Osteocyte (in vitro differentiated cells): Measurements from ENCODE around the gene UBXN10. TPM values are rescaled to one million over a fixed set of nuclear protein-coding genes. Genes with fewer than 3 reads are reported as not detected.

ENCODE experiments used
- DNase-seq: peaks from one replicate; pipeline ENCODE4 v3.0.0; 2021; ENCODE audit warnings: mixed read lengths; ENCODE audit not compliant: unreplicated experiment; ENCODE audit errors: extremely low spot score
- H3K27ac Mint-ChIP-seq: one replicate; pipeline ENCODE4 v1.8.0; 2021; ENCODE audit warnings: mild to moderate bottlenecking, mixed read lengths; ENCODE audit not compliant: unreplicated experiment
- H3K27me3 Mint-ChIP-seq: one replicate; pipeline ENCODE4 v1.8.0; 2021; ENCODE audit warnings: mixed read lengths; ENCODE audit not compliant: unreplicated experiment
- H3K36me3 Mint-ChIP-seq: one replicate; pipeline ENCODE4 v1.8.0; 2021; ENCODE audit warnings: mixed read lengths; ENCODE audit not compliant: unreplicated experiment
- H3K4me1 Mint-ChIP-seq: one replicate; pipeline ENCODE4 v1.8.0; 2021; ENCODE audit warnings: mixed read lengths; ENCODE audit not compliant: unreplicated experiment
- H3K4me3 Mint-ChIP-seq: one replicate; pipeline ENCODE4 v1.8.0; 2021; ENCODE audit warnings: mild to moderate bottlenecking, moderate library complexity, mixed read lengths; ENCODE audit not compliant: unreplicated experiment
- H3K9me3 Mint-ChIP-seq: one replicate; pipeline ENCODE4 v1.8.0; 2021; ENCODE audit warnings: mixed read lengths; ENCODE audit not compliant: unreplicated experiment
- total RNA-seq: library from RNA; stranded (reverse); gene quantifications from 2 replicates; pipeline ENCODE4 v1.2.1, GENCODE V29; 2021
- TF ChIP-seq, protein P1 (sequence below): fragments of 200-600 bp; sonication (generic); IDR thresholded peaks from 2 replicates; pipeline ENCODE4 v1.5.0; 2021; ENCODE audit warnings: antibody characterized with exemption, mild to moderate bottlenecking, moderate library complexity

Gene UBXN10
- total RNA-seq, 1 donor from 2014 or later, result not detected

DNA sequence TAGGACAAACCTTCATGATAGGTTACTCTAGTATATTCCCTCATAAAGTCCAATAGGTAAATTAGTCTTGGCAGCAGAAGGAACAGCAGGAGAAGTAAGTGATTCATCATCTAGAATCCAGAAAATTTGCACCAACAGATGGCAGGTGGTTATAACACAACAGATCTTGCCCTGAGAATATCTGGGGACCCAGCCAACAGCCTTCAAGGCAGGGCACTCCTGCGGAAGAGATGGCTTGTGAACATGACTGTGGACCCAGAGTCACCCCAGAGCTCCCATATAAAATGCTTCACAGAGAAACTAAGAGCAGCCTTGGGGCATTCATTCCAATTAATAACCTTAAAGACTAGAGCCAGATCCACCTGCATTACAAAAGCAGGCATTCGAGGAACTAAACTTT lies 8.3 kb downstream of the UBXN10 start:
- peaks cover 25% of the 10 kb centered on the region for H3K27me3 Mint-ChIP-seq
- TF ChIP-seq, protein P1, sequence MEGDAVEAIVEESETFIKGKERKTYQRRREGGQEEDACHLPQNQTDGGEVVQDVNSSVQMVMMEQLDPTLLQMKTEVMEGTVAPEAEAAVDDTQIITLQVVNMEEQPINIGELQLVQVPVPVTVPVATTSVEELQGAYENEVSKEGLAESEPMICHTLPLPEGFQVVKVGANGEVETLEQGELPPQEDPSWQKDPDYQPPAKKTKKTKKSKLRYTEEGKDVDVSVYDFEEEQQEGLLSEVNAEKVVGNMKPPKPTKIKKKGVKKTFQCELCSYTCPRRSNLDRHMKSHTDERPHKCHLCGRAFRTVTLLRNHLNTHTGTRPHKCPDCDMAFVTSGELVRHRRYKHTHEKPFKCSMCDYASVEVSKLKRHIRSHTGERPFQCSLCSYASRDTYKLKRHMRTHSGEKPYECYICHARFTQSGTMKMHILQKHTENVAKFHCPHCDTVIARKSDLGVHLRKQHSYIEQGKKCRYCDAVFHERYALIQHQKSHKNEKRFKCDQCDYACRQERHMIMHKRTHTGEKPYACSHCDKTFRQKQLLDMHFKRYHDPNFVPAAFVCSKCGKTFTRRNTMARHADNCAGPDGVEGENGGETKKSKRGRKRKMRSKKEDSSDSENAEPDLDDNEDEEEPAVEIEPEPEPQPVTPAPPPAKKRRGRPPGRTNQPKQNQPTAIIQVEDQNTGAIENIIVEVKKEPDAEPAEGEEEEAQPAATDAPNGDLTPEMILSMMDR, result no peak
- no peaks in the 10 kb centered on the region for H3K9me3 Mint-ChIP-seq
- DNase-seq, result no peak
- no peak overlapping the region for H3K27ac Mint-ChIP-seq
- H3K36me3 Mint-ChIP-seq, result no peaks in the 10 kb centered on the region
- no peak overlapping the region for H3K4me3 Mint-ChIP-seq
- H3K4me1 Mint-ChIP-seq, result no peaks in the 10 kb centered on the region

GRCh38 chr1:20194757-20195461 lies 9.0 kb downstream of the UBXN10 start:
- Mint-ChIP-seq H3K27ac (no peak overlapping the region), H3K27me3 (peaks cover 22% of the 10 kb centered on the region), H3K9me3 (no peaks in the 10 kb centered on the region), H3K4me3 (no peak overlapping the region), H3K4me1 (no peaks in the 10 kb centered on the region), H3K36me3 (no peaks in the 10 kb centered on the region)
- no peak for DNase-seq
- TF ChIP-seq, protein P1, result peak; percentile 64

DNA sequence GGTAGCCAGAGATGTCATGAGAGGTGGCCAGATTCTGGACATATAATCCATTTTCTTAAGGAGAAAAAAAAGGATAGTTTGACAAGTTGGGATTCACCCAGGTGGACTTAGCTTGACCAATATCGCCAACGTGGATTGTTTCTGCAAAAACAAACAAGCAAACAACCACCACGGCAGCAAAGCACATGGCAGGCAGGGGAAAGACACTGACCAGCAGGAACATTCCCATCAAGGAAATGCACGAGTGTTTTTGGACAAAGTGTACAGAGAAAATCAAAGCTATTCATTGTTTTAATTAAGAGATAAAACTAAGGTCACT lies 9.5 kb downstream of the UBXN10 start:
- no peak for DNase-seq
- Mint-ChIP-seq H3K27ac (no peak overlapping the region), H3K4me3 (no peak overlapping the region), H3K36me3 (no peaks in the 10 kb centered on the region), H3K9me3 (no peaks in the 10 kb centered on the region), H3K4me1 (no peaks in the 10 kb centered on the region), H3K27me3 (peaks cover 21% of the 10 kb centered on the region)
- TF ChIP-seq, protein P1, result no peak

DNA sequence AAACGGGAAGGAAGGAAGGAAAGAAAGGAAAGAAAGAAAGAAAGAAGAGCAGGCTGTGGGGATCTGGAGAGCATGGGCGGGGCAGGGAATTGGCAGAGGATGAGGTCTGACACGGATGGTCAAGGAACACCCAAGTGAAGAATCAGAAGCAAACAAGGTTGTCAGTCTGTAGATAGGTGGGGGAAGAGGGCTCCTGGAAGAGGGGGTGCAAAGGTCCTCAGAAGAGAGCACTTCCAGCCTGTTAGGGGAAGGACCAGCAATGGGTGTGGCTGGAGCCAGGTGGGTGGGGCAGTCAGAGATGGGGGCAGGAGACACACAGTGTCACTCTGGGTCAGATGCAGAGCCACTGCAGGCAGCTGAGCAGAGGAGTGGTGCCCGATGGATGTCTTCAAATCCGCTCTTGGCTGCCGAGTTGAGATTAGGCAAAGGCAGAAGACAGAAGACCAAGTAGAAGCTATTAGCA lies 11.5 kb downstream of the UBXN10 start:
- TF ChIP-seq, protein P1, result no peak
- Mint-ChIP-seq H3K27ac (no peak overlapping the region), H3K9me3 (no peaks in the 10 kb centered on the region), H3K36me3 (no peaks in the 10 kb centered on the region), H3K4me1 (no peaks in the 10 kb centered on the region), H3K27me3 (peaks cover 22% of the 10 kb centered on the region), H3K4me3 (no peak overlapping the region)
- no peak for DNase-seq

DNA sequence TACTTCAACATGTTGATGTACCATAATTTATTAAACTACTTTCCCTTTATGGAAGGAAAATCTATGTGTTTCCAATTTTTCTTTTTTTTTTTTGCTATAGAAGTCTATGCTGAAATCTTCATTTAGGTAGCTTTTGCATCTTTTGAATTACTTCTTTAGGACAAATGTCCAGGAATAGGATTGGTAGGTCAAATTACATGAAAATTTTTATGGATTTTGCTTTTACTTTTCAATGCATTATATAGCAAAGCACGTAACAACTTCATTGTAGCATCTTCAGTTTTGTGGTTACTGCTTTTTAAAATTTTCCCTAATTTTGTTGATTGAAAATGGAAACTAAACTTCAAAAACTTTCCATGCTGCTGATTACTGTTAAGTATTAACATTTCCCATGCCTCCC lies 12.4 kb downstream of the UBXN10 start:
- TF ChIP-seq, protein P1, result no peak
- H3K4me3 Mint-ChIP-seq, result no peak overlapping the region
- H3K27me3 Mint-ChIP-seq, result peaks cover 15% of the 10 kb centered on the region
- H3K36me3 Mint-ChIP-seq, result no peaks in the 10 kb centered on the region
- DNase-seq, result no peak
- no peak overlapping the region for H3K27ac Mint-ChIP-seq
- no peaks in the 10 kb centered on the region for H3K9me3 Mint-ChIP-seq
- H3K4me1 Mint-ChIP-seq, result no peaks in the 10 kb centered on the region
